ENCODE data around the gene ZBTB16.

GRCh38 chr11:114019046-114019445 is 40.5 kb upstream of the ZBTB16 start:
- TF ChIP-seq, protein P1, sequence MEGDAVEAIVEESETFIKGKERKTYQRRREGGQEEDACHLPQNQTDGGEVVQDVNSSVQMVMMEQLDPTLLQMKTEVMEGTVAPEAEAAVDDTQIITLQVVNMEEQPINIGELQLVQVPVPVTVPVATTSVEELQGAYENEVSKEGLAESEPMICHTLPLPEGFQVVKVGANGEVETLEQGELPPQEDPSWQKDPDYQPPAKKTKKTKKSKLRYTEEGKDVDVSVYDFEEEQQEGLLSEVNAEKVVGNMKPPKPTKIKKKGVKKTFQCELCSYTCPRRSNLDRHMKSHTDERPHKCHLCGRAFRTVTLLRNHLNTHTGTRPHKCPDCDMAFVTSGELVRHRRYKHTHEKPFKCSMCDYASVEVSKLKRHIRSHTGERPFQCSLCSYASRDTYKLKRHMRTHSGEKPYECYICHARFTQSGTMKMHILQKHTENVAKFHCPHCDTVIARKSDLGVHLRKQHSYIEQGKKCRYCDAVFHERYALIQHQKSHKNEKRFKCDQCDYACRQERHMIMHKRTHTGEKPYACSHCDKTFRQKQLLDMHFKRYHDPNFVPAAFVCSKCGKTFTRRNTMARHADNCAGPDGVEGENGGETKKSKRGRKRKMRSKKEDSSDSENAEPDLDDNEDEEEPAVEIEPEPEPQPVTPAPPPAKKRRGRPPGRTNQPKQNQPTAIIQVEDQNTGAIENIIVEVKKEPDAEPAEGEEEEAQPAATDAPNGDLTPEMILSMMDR (IDR thresholded peaks at IDR 0.05), result no peak
- no peak for TF ChIP-seq POLR2A (IDR thresholded peaks at IDR 0.05)

Data from uterus (tissue), 2 donors.